Right lobe of liver (tissue), 4 donors: ENCODE measurements around the gene CCDC127.

Experiments
- POLR2A ChIP-seq: fragments of 450-650 bp; IDR thresholded peaks from one replicate; pipeline ENCODE4 v1.6.1; 2017; ENCODE audit warnings: antibody characterized with exemption, mild to moderate bottlenecking
- TF ChIP-seq, protein P1 (sequence below), 4 donors: fragments of 200-600 bp in 3 of 4; fragments of 450-650 bp in 1 of 4; IDR thresholded peaks; one replicate each; pipeline versions ENCODE4 v1.5.1 to v1.8.0; 2016 to 2022; ENCODE audit warnings: antibody characterized with exemption in 4 of 4, mild to moderate bottlenecking in 2 of 4
- donor health status: DM: no; HTN: no; CAD: no.
- donor health status: DM: no; HTN: no; CAD: no.
- donor health status: DM: no; HTN: yes; CAD: no.

DNA sequence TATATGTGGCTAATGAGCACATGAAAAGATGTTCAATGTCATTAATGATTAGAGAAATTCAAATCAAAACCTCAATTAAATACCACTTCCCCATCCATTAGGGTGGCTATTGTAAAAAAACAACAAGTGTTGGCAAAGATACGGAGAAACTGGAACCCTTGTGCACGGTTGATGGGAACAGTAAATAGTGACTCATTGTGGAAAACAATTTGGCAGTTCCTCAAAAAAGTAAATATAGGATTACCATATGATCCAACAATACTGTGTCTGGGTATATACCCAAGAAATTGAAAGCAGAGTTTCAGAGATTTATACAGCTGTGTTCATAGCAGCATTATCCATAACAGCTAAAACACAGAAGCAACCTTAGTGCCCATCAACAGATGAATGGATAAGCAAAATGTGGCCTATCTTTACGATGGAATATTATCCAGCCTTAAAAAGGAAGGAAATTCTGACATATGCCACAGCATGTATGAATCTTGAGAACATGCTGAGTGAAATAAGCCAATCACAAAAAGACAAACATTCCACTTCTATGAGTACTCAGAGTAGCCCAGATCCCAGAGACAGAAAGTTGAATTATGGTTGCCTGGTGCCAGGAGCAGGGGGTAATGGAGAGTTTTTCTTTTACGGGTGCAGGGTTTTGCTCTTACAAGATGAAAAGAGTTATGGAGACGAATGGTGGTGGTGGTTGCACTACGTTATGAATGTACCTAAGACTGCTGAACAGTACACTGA is 68.0 kb downstream of the CCDC127 start:
- TF ChIP-seq, protein P1, sequence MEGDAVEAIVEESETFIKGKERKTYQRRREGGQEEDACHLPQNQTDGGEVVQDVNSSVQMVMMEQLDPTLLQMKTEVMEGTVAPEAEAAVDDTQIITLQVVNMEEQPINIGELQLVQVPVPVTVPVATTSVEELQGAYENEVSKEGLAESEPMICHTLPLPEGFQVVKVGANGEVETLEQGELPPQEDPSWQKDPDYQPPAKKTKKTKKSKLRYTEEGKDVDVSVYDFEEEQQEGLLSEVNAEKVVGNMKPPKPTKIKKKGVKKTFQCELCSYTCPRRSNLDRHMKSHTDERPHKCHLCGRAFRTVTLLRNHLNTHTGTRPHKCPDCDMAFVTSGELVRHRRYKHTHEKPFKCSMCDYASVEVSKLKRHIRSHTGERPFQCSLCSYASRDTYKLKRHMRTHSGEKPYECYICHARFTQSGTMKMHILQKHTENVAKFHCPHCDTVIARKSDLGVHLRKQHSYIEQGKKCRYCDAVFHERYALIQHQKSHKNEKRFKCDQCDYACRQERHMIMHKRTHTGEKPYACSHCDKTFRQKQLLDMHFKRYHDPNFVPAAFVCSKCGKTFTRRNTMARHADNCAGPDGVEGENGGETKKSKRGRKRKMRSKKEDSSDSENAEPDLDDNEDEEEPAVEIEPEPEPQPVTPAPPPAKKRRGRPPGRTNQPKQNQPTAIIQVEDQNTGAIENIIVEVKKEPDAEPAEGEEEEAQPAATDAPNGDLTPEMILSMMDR (IDR thresholded peaks at IDR 0.05): no peak
- no peak for TF ChIP-seq POLR2A
